Measurements from ENCODE around the gene CA9.

The CA9 gene

GRCh38 chr9:35719546-35719945 lies 45.8 kb downstream of the CA9 start:
- no peak for DNase-seq

- DNase-seq: no peak
These were observed 49.7 kb downstream of the CA9 start for GRCh38 chr9:35723426-35723825.

GRCh38 chr9:35723908-35724307 lies 50.2 kb downstream of the CA9 start:
- DNase-seq: no peak

GRCh38 chr9:35725362-35725761 lies 51.6 kb downstream of the CA9 start:
- no peak for DNase-seq

GRCh38 chr9:35726931-35727330 lies 53.2 kb downstream of the CA9 start:
- no peak for DNase-seq

GRCh38 chr9:35727676-35728040 lies 53.9 kb downstream of the CA9 start:
- DNase-seq: no peak

GRCh38 chr9:35728041-35728971 lies 54.6 kb downstream of the CA9 start:
- DNase-seq: no peak

DNA sequence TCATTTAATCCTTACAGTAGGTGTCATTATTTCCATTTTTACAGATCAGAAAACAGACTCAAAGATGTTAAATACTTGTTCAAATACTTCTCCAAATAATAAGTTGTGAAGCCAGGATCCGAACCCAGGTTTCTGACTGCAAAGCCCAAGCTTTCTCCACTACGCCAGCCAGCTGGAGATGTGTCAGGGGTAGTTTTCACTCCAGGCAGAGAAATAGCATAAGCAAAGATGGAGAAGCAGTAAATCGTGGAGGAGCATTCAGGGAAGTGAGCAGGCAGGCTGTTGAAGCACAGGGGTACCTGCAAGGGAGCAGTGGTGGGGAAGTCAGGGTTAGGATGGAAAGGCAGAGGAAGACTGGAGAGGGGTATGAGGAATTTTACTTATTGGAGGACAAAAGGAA lies 55.4 kb downstream of the CA9 start:
- no peak for DNase-seq

GRCh38 chr9:35729700-35730485 lies 56.2 kb downstream of the CA9 start:
- DNase-seq: no peak

DNA sequence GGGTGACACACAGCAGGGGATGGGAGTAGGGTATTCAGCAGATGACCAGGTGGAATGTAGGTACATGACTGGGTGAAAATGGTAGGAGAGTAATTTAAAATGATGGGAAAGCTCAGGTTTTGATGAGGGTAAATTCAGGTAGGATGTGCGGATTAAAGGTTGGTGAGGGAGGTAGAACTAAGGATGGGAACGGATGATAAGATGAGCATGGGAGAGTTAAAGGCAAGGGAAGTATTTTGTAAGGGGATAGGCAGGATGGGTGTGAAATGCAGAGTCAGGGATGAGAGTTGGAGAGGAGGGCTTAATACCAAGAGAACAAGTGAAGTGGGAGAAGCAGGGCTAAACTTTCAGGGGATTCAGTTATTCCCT lies 56.7 kb downstream of the CA9 start:
- no peak for DNase-seq

All from NCI-H1092 treated with DMSO at 0.1 percent for 48 hours (cell line).